GM18870 (cell line): ENCODE results near the gene TTC14.
"Not testable (repeated sequence)": the region's sequence is repeated elsewhere in the genome, so short reads cannot be mapped to it uniquely, and the experiment has no call there.

ENCODE experiments used
- ATAC-seq: cut with Tn5 transposase; IDR thresholded peaks from one replicate; pipeline ENCODE4 v1.9.1; 2021; ENCODE audit warnings: moderate library complexity; ENCODE audit not compliant: unreplicated experiment

Gene TTC14, protein sequence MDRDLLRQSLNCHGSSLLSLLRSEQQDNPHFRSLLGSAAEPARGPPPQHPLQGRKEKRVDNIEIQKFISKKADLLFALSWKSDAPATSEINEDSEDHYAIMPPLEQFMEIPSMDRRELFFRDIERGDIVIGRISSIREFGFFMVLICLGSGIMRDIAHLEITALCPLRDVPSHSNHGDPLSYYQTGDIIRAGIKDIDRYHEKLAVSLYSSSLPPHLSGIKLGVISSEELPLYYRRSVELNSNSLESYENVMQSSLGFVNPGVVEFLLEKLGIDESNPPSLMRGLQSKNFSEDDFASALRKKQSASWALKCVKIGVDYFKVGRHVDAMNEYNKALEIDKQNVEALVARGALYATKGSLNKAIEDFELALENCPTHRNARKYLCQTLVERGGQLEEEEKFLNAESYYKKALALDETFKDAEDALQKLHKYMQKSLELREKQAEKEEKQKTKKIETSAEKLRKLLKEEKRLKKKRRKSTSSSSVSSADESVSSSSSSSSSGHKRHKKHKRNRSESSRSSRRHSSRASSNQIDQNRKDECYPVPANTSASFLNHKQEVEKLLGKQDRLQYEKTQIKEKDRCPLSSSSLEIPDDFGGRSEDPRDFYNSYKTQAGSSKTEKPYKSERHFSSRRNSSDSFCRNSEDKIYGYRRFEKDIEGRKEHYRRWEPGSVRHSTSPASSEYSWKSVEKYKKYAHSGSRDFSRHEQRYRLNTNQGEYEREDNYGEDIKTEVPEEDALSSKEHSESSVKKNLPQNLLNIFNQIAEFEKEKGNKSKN

DNA sequence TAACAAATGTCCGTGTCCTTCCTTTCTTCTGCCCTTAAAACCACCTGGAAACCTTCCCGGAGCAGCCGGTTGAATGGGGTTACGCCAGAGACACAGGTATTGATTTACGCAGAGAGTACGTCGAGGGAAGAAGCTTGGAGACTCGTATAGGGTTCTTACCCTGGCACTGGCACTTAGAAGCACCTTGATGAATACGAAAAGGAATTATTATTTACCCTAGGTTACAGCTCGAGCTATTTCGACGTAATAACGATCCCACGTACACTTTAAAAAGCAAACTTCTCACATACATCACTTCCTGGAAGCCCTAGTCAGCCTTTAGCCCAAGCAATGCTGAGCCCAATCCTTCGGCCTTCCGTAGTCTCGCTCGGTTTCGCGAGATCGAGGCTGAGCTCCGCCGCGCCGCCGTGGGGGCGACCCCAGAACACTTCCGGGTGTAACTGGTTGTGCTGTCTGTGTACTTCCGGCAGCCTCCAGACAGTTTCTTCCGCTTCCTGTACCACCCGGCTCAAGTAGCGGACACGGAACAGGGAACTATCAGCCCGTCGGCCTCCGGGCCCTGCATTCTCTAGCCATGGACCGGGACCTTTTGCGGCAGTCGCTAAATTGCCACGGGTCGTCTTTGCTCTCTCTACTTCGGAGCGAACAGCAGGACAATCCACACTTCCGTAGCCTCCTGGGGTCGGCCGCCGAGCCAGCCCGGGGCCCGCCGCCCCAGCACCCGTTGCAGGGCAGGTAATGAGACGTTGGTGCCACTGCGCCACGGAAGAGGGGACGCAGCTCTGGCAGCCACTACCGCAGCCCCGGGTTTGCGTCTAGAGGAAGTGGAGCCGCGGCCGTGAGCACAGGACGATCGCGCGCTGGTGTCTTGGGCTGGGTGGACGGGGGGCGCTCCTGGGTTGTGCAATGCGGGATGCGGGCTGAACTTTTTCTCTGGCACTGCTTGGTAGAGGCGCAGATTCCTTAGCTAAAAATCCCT lies at the start of gene TTC14:
TSS of gene TTC14 (plus strand) at position 476 of the 979 bp plus-strand sequence. CDS start at position 575, 99 bp downstream.
- peak; percentile 98 for ATAC-seq

DNA sequence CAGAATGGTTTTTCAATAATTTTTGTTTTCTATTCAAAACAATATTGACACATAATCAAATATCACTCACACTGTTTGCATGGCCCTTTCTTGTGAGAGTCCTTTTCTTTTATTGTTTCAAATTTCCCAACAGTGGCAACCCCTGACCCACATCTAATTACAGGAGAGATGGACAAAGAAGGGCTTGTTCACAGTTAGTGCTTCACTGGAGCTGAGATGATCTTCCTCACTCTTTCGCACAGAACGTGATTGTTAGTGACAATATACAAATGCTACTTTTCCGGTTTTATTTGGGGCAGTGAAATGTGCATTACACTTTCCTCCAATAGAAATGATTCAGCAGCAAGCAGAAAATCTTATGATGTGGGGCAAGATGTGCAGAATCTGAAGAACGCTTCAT lies 38.6 kb upstream of the TTC14 start:
- ATAC-seq, result no peak

DNA sequence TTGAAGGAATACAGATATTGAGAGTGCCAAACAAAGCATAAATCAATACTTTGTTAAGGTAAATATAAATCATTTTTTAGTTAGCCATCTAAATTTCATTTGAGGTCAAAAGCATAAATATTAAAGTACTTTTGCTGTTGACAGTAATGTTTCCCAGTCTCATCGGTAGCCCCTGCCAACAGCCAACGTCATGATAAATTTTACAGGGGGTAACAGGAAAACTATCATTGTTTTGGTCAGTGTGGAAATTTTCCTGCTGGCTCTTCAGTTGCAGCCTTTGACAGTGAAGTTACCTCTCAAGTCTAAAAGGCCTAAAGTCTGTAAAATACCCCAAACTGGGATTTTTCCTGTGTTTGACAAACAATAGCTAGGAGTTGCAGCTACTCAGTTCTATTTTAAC lies 37.3 kb upstream of the TTC14 start:
- no peak for ATAC-seq

DNA sequence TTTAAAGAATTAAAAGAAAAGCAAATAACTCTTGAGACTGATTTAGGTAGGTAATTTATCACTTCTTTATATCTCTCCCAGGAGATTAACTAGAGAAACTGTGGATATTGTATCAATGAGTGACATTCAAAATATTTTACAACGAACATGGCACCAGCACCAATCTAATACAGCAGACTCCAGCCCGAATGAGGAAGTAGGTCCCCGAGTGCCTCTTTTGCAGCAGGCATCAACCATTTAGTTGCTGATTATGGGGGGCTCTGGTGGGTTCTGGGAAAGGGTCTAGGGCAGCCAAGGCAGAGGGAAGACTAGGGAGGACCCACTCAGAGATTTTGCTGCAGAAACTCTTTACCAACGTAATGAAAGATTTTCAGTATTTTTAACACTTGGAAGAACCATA lies 31.7 kb upstream of the TTC14 start:
- no peak for ATAC-seq

DNA sequence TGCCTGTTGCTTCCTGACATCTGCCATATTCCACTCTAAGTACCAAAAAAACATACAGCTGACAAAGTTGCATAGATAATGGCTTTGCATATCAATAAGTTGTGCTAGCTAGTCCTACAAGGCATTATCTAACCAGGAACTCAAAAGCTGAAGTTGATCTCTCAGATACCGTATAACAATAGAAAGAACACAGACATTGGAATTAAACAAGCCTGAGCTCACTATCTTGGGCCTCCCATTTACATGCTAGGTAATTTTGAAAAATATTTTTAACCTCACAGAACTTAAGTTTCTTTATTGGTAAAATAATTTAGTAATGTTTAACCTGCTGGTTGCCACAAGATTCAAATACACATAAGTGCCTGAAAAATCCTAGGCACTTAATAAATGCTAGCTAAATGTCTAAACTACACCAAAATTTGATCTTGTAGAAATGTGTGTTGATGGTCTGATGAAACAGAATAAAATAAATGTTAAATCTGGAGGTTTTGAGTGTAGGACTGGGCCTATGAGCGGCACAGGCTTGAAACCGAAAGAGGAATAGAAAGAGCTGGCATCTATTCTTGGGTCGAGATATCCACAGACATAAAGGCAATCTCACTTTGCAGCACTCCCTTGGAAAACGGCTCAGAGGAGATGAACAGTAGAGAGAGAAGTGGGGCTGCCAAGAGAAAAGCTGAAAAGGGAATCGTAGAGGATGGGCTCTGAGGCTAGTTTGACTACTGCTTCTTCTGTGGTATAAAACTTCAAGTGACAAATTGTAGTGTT lies 29.9 kb upstream of the TTC14 start:
- peak; percentile 76 for ATAC-seq

DNA sequence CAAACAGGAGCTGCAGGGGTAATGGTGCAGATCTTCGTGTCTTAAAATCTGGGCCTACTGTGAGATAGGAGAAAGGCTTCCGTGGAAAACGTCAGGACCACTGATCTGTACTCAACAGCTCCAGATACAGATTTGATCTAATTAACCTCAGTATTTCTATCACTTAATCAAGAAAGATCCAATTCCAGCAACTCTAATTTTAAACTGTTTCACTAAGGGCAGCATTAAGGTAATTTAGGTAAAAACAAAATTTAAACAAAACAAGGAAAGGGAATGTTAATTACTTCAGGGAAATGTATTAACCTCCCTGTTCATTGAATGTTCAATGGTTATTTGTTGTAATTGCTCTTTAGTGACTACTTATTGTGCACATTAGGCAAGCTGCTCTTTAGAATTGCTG lies 26.4 kb upstream of the TTC14 start:
- no peak for ATAC-seq

DNA sequence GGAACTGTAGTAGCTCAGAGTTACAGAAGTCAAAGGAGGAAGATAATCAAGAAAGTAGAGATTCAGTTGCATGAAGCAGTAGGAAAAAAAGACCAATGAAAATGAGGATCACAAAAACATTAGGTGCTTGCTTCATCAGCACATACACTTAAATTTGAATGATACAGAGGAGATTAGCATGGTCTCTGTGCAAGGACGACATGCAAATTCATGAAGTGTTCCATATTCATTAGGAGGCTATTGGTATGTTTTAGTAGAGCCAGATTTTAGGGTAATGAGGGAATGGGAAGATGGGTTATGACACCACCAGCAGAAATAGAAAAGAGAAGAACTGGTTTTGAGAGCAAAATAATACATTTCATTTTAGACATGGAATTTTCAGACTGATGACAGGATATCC lies 21.0 kb upstream of the TTC14 start:
- no peak for ATAC-seq

DNA sequence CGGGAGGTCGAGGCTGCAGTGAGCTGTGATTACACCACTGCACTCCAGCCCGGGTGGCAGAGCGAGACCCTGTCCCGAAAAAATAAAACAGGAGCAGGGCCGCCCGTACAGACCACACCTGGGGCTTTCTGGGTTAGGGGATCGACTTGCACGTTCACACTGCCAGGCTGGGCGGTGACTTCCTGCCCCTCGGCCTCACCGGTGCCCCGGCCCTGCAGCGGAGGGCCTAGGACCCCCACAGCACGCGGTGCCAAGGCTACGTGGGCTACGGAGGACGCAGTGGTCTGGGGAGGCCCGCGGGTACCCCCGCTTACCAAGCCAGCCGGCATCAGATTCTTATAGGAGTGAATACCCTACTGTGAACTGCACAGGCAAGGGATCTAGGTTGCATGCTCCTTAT lies 11.6 kb upstream of the TTC14 start:
- no peak for ATAC-seq

DNA sequence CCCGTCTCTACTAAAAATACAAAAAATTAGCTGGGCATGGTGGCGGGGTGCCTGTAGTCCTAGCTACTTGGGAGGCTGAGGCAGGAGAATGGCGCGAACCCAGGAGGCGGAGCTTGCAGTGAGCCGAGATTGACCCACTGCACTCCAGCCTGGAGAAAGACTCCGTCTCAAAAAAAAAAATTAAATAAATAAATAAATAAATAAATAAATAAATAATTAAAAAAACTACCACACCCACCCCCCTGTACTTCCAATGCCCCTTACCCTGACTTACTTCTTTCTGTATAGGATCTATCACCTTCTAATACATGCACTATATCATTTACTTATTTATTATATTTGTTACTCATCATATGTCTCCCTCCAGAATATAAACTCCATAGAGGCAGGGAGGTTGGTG lies 8.3 kb upstream of the TTC14 start:
- not testable (repeated sequence) for ATAC-seq

DNA sequence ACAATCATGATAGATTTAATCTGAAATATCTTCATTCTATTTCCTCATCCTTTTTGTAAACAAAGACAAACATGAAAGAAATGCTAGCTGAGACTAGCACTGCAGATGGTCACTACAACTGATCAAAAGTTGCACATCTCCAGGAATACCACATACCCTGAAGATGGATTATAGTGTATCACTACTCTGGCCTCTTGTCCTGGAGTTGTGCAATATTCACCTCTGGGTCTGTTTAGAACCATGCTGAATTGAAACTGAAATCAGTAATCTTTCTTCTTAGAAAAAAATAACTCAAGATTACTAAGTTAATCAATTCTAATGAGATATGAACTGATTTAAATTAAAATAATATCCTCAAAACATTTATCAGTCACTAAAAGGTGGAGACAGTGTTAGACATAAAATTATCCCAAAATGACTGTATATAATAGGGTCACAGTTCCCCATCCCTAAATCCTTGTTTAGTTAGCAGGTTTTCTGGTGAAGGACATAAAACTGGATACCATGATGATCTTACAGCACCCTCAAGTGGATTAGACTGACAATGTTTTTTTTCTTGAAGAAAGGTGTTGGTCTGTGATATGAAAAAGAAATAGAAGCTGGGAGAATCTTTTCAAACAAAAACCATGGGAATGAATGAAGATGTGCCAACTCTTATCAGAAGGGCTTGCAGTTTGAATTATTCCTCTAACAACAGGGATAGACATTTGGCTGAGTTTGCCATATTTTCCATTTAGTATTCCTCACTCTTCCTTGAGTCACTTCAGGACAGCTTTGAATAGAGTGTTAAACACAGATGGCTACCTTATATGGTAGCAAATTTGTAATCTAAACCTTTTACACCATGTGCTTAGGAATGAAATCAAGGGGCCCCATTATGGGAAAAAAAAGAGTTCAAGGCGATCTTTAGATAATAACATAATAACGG lies 7.1 kb upstream of the TTC14 start:
- ATAC-seq, result peak; percentile 72

DNA sequence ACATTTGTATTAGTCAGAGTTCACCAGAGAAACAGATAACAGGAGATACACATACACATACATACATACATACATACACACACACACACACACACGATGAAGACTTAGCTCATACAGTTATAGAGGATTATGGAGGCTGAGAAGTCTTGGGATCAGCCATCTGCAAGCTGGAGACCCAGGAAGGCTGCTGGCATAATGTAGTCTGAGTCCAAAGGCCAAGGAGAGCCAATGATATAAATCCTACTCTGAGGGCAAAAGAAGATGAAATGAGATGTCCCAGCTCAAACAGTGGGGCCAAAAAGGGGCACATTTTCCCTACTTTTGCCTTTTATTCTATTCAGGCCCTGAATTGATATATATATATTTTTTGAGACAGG lies 6.4 kb upstream of the TTC14 start:
- ATAC-seq, result no peak

DNA sequence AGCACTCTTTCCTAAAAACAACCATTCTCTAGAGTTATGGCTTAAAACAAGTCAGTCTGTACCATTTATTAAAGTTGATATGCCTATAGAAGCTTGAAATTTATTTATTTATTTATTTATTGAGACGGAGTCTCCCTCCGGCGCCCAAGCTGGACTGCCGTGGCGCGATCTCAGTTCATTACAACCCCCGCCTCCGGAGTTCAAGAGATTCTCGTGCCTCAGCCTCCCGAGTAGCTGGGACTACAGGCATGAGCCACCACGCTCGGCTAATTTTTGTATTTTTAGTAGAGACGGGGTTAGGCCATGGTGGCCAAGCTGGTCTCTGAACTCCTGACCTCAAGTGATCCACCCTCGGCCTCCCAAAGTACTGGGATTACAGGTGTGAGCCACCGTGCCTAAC lies 1.5 kb upstream of the TTC14 start:
- ATAC-seq, result no peak

DNA sequence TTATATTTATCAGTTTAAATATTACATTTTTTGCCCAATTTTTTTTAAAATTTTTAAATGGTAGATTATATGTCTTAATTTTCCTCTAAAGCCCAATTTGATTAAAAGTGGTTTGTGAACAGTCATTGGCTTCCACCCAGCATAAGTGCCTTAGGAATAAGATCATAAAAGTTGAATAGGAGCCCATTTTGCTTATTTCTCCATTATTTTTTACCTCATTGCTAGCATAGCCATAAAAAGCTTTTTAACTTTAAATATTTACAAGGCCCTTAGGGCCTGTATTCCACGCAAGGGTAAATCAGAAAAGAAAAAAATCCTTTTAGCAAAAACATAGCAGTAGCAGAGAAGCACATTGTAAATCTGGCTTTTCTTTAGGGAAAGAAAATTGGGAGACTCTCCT lies 9.0 kb downstream of the TTC14 start:
- ATAC-seq, result no peak

DNA sequence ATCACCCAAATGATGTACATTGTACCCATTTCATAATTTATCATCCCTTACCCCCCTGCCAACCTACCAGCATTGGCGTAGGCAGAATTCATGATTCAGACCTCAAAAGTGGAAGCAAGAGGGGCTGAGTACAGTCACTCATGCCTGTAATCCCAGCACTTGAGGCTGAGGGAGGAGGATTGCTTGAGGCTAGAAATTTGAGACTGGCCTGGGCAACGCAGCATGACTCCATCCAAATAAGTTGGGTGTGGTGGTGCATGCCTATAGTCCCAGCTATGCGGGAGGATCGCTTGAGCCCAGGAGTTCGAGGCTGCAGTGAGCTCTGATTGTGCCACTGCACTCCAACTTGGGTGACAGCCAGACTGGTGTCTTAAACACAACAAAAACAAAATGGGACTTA lies 10.4 kb downstream of the TTC14 start:
- no peak for ATAC-seq

DNA sequence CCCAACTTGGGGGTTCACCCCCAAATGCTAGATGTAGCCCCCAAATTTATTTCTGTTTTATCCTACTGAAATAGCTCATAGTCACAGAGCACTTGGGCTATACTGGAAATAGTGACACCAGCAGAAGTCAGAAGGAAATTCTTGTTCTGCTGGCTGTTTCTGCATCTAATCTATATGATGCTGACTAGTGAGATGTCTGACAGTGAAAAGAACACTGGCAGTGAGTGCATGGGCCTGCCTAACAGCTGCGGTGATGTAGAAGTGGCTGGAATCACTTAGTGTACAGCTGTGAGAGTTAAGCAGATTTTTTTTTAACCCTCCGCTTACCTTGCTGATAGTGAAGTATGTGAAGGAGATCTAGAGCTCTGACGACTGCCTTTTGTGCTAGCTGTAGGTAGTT lies 14.0 kb downstream of the TTC14 start:
- ATAC-seq, result no peak

DNA sequence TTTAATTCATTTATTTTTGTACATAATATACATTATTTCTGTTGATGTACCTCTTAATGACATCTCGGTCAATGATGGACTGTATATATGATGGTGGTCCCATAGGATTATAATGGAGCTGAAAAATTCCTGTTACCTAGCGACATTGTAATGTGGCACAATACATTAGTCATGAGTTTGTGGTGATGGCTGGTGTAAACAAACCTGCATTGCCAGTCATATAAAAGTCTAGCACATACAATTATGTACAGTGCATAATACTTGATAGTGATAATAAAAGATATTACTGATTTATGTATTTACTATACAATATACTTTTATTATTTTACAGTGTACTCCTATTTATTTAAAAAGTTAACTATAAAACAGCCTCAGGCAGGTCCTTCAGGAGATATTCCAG lies 15.1 kb downstream of the TTC14 start:
- no peak for ATAC-seq

DNA sequence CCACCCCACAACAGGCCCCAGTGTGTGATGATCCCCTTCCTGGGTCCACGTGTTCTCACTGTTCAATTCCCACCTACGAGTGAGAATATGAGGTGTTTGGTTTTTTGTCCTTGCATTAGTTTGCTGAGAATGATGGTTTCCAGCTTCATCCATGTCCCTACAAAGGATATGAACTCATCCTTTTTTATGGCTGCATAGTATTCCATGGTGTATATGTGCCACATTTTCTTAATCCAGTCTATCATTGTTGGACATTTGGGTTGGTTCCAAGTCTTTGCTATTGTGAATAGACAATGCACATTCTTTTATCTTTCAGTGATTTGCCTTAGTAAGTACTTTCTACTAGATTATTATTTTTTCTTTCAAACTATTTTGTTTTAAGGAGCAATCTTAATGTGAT lies 16.6 kb downstream of the TTC14 start:
- ATAC-seq, result not testable (repeated sequence)

DNA sequence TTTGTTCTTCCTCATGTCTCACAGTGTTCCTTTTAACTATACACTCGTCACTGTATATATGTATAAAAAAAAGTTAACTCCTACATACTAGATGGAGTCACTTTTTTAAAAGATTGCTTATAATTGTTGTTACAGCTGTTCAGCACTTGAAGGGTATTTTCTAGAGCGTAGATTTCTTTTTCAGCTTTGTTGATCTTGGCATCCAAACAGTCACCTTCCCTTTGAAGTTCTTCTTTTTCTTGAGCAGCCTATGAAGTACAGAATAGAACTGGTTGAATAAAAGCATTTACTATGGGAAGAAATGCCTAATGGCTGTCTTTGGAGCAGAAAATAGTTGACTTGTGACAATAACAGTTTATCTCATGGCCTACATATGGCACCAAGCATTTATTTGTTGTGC lies 17.8 kb downstream of the TTC14 start:
- no peak for ATAC-seq

DNA sequence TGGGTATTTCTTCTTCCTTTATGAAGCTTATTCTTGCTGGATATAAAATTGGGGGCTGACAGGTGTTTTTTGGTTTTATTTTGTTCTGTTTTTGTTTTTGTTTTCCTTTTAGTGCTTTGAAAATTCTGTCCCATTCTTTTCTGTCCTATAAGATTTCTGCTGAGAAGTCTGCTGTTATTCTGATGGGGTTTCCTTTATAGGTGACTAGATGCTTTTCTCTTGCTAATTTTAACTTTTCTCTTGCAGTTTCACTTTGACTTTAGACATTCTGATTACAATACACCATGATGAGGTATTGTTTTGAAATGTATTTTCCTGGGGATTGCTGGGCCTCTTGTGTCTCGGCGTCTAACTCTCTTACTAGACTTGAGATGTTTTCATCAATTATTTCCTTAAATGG lies 22.8 kb downstream of the TTC14 start:
- peak; percentile 73 for ATAC-seq
